CD4-positive, alpha-beta T cell treated with Interleukin-2 at 100 ng/mL for 4 hours (primary cell): ENCODE results near the gene NCOR2.

ENCODE experiments used
- DNase-seq: peaks from one replicate; pipeline ENCODE4 v3.0.0-alpha.2; 2020; ENCODE audit warnings: low spot score

NCOR2 gene

GRCh38 chr12:124560146-124560890, 7.1 kb downstream of the NCOR2 start:
- DNase-seq, result no peak

- no peak for DNase-seq
Observed at GRCh38 chr12:124559182-124560017, 8.0 kb downstream of the NCOR2 start.

- no peak for DNase-seq
Observed at GRCh38 chr12:124558313-124558712, 9.1 kb downstream of the NCOR2 start.

GRCh38 chr12:124557518-124558223, 9.7 kb downstream of the NCOR2 start:
- DNase-seq, result no peak

- DNase-seq, result no peak
Observed at GRCh38 chr12:124556896-124557501, 10.4 kb downstream of the NCOR2 start.

- no peak for DNase-seq
Observed at GRCh38 chr12:124556074-124556466, 11.3 kb downstream of the NCOR2 start.

- no peak for DNase-seq
Observed at GRCh38 chr12:124555168-124556073, 12.0 kb downstream of the NCOR2 start.

GRCh38 chr12:124554429-124555029, 12.9 kb downstream of the NCOR2 start:
- DNase-seq, result no peak

GRCh38 chr12:124553862-124554428, 13.5 kb downstream of the NCOR2 start:
- DNase-seq, result no peak

GRCh38 chr12:124551268-124552144, 15.9 kb downstream of the NCOR2 start:
- no peak for DNase-seq

- no peak for DNase-seq
Observed at GRCh38 chr12:124550123-124551089, 17.0 kb downstream of the NCOR2 start.

GRCh38 chr12:124549629-124550028, 17.8 kb downstream of the NCOR2 start:
- DNase-seq, result no peak

GRCh38 chr12:124548854-124549378, 18.5 kb downstream of the NCOR2 start:
- no peak for DNase-seq

GRCh38 chr12:124547626-124548025, 19.8 kb downstream of the NCOR2 start:
- DNase-seq, result no peak

GRCh38 chr12:124545508-124546418, 21.6 kb downstream of the NCOR2 start:
- DNase-seq, result peak; percentile 45

GRCh38 chr12:124544983-124545382, 22.4 kb downstream of the NCOR2 start:
- DNase-seq, result no peak
